Nucleus accumbens (tissue), 56 donors: ENCODE measurements around the gene MFSD2B.
"Not testable (repeated sequence)": the region's sequence is repeated elsewhere in the genome, so short reads cannot be mapped to it uniquely, and the experiment has no call there.

ENCODE experiments used
- DNase-seq, 56 donors: peaks; one replicate each; lab custom pipeline; 2025; lab: John Stamatoyannopoulos, UW

MFSD2B gene

GRCh38 chr2:24009680-24010476 lies at the start of gene MFSD2B:
MFSD2B (plus strand) TSS chr2:24010085; CDS start chr2:24010097, 12 bp downstream.
- no peak for DNase-seq

DNA sequence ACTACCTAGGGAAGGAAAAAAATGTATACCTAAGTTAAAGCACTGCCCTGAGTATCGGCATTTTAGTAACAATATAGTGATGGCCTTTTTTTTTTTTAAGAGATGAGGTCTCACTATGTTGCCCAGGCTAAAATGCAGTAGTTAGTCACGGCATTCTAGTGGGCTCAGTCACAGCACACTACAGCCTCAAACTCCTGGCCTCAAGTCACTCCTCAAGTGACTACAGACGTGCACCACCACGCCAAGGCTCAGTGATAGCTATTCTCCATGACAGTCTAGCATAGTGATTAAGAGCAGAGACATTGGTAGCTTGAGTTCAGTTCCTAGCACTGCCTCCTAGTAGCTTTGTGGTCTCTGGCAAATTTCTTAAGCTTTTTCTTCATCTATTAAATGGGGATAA lies 42.0 kb upstream of the MFSD2B start:
- no peak for DNase-seq

DNA sequence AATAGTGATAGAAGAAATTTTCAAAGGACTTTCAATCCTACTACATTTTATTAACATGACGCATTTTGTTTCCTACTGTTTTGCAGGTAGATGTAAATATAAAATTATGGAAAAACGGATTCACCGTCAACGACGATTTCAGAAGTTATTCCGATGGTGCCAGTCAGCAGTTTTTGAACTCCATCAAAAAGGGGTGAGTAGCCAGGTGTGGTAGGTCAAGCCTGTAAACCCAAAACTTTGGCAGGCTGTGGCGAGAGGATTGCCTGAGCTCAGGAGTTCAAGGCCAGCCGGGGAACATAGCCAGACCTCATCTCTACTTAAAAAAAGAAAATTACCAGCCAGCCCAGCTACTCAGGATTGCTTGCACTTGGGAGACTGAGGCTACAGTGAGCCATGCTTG lies 33.0 kb upstream of the MFSD2B start:
- DNase-seq, result no peak

GRCh38 chr2:23988371-23988770 lies 21.5 kb upstream of the MFSD2B start:
- no peak for DNase-seq

GRCh38 chr2:23992931-23993330 lies 17.0 kb upstream of the MFSD2B start:
- no peak for DNase-seq

GRCh38 chr2:23993736-23994269 lies 16.1 kb upstream of the MFSD2B start:
- no peak for DNase-seq

- DNase-seq, result no peak
Observed at GRCh38 chr2:23994567-23994966, 15.3 kb upstream of the MFSD2B start.

GRCh38 chr2:24007693-24008092 lies 2.2 kb upstream of the MFSD2B start:
- no peak for DNase-seq

- no peak for DNase-seq
Observed at GRCh38 chr2:24008672-24009366, 1.1 kb upstream of the MFSD2B start.

DNA sequence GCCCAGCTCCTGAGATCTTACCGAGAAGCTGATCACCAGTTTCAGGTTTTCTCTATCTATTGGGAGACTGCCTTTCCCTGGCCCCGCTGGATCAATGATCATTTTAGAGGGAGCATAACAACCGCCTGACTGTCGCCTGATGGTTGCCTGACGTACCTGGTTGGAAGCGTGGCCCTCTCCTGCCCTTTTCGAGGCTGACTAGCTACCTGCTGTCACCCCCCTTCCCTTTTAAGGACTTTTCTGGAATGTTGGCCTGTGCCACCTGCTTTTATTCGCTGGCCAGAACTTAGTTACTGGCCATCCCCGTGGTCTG lies 562 bp upstream of the MFSD2B start:
- no peak for DNase-seq

- no peak for DNase-seq
Observed at GRCh38 chr2:24010477-24011249, 778 bp downstream of the MFSD2B start.

- no peak for DNase-seq
Observed at GRCh38 chr2:24011250-24012104, 1.6 kb downstream of the MFSD2B start.

- DNase-seq, result no peak
Observed at GRCh38 chr2:24012521-24013188, 2.8 kb downstream of the MFSD2B start.

- not testable (repeated sequence) for DNase-seq
Observed at GRCh38 chr2:24014902-24015301, 5.0 kb downstream of the MFSD2B start.

GRCh38 chr2:24015562-24016375 lies 5.9 kb downstream of the MFSD2B start:
- DNase-seq, result no peak

DNA sequence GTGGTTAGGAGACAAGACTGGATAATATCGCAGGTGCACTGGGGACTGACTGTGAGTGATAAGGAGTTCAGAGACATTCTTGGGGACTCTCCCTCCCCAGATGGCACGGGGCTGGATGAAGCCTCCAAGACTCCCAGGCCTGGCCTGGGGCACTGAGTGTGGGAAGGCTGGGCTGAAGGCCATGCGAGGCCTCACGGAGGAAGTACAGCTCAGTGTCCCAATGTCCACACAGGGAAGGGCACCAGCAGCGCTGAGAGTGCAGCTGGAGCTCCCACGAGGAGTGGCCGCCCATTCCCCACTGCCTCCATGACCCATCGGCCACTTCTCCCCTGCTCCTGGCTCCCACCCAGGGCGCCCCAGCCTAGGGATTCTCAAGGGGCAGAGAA lies 6.5 kb downstream of the MFSD2B start:
- no peak for DNase-seq

DNA sequence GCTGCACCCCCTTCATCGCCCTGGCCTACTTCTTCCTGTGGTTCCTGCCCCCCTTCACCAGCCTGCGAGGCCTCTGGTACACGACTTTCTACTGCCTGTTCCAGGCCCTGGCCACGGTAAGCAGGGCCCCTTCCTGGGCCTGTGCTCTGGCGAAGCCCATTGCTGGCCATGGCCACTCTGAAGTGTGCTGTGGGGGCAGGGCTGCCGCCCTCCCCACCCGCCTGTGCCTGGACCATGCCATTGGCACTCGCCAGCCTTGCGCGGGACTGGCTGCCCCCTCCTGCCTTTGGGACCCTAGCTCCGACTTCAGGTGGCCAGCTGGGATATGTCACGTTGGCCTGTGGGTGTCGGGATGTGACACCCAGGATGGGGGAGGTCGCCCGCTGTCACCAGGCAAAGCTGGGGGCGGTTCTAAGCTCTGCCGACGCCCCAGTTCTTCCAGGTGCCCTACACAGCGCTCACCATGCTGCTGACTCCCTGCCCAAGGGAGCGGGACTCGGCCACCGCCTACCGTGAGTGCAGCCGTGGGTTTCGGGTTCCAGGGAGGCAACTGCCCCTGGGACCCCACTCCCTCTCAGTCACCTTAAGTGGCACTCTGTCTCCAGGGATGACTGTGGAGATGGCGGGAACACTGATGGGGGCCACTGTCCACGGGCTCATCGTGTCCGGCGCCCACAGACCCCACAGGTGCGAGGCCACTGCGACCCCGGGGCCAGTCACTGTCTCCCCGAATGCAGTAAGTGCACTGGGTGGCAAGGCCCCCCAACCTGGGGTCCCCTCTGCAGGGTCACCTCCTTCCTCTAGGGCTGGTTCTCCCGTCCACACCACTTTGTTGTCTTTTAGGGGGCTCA lies 7.2 kb downstream of the MFSD2B start:
- no peak for DNase-seq

GRCh38 chr2:24017711-24018110 lies 7.8 kb downstream of the MFSD2B start:
- no peak for DNase-seq
